Natural killer cell treated with Interleukin-12 subunit alpha and Interleukin-12 subunit beta and Interleukin-15 and Interleukin-18, amount 100 ng/mL, for 72 hours (primary cell): ENCODE results near the gene LZTR1. TPM values are rescaled to one million over a fixed set of nuclear protein-coding genes. Genes with fewer than 3 reads are reported as not detected.
"Not testable (repeated sequence)": the region's sequence is repeated elsewhere in the genome, so short reads cannot be mapped to it uniquely, and the experiment has no call there.

ENCODE experiments used
- ATAC-seq, 2 donors: fragments of 150-1000 bp; cut with Tn5 transposase in 1 of 2; sonication (Bioruptor Pico), chemical (Tn5 transposase) in 1 of 2; 2 replicates each; pipeline ENCODE4 v1.10.0; 2021
- DNase-seq: peaks from one replicate; pipeline ENCODE4 v3.0.0; 2022; ENCODE audit warnings: low spot score
- H3K27ac Mint-ChIP-seq, 2 donors: 1 replicate in 1 of 2; 2 replicates in 1 of 2; pipeline ENCODE4 v1.8.0; 2022; ENCODE audit warnings: mixed read lengths in 2 of 2, mild to moderate bottlenecking in 1 of 2, moderate library complexity in 1 of 2
- H3K27me3 Mint-ChIP-seq, 2 donors: 1 replicate in 1 of 2; 2 replicates in 1 of 2; pipeline ENCODE4 v1.8.0; 2022; ENCODE audit warnings: mixed read lengths in 2 of 2
- H3K36me3 Mint-ChIP-seq: one replicate; pipeline ENCODE4 v1.8.0; 2022; ENCODE audit warnings: mixed read lengths
- H3K4me1 Mint-ChIP-seq, 2 donors: 1 replicate in 1 of 2; 2 replicates in 1 of 2; pipeline ENCODE4 v1.8.0; 2022; ENCODE audit warnings: low read depth in 2 of 2, mixed read lengths in 2 of 2, mild to moderate bottlenecking in 1 of 2
- H3K4me3 Mint-ChIP-seq: one replicate; pipeline ENCODE4 v1.8.0; 2022; ENCODE audit warnings: mixed read lengths
- H3K9me3 Mint-ChIP-seq: 2 replicates; pipeline ENCODE4 v1.8.0; 2022; ENCODE audit warnings: mixed read lengths
- total RNA-seq, 2 donors: library from RNA; stranded (reverse); gene quantifications; one replicate each; pipeline ENCODE4 v1.2.3, GENCODE V29; 2022

Gene LZTR1
- total RNA-seq, 2 donors from 2014 or later: 76.2 to 133 TPM

DNA sequence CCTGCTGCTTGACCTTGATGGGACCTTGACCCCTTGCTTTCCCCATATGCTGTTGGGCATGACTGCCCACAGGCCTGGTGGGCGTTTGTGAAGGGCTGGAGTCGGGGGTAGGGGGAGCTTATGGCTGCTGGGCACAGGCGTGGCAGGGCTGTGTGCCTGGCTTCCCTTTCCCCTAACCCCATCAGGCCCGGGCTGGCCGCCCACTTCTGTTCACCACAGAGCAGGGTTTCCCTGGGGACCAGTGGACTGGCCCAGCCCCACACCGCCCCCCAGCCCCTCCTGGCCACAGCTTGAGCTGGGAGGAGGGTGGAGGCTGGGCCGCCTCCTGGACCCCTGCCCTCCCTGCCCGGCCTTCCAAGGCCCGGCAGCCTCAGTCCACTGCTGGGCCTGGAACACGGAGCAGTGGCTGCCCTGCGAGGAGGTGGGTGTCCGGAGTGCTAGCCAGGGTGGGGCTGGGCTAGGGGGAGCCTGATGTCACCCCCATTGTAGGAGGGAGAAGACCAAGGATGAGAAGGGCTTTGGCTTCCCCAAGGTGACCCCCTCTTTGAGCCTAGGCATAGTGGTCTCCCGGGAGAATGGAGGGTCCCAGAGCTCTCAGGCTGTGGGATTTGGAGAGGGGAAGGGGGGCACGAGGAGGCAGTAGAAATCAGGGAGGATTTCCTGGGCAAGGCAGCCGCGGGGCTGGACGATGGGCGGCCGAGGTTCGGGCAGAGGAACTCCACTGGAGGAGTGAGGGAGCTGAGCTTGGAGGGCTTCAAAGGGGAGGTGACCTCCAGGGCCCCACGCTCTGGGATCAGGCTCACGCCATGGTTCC is 15.0 kb upstream of the LZTR1 start, which contains the start of gene AIFM3:
Gene AIFM3 (plus strand): TSS at position 373 of the 814 bp plus-strand sequence. CDS start 690 bp downstream, outside the sequence.
- H3K4me1 Mint-ChIP-seq: peaks cover 5 to 6% of the 10 kb centered on the region in 2 donors
- no peak for DNase-seq
- no peaks in the 10 kb centered on the region for H3K9me3 Mint-ChIP-seq
- ATAC-seq: peak in 1 of 2 donors; percentile 16
- peaks cover 7 to 8% of the 10 kb centered on the region in 2 donors for H3K27me3 Mint-ChIP-seq
- H3K4me3 Mint-ChIP-seq: no peak within 1 kb of the TSS
- H3K36me3 Mint-ChIP-seq: no peaks in the 10 kb centered on the region
- H3K27ac Mint-ChIP-seq: no peak within 1 kb of the TSS

DNA sequence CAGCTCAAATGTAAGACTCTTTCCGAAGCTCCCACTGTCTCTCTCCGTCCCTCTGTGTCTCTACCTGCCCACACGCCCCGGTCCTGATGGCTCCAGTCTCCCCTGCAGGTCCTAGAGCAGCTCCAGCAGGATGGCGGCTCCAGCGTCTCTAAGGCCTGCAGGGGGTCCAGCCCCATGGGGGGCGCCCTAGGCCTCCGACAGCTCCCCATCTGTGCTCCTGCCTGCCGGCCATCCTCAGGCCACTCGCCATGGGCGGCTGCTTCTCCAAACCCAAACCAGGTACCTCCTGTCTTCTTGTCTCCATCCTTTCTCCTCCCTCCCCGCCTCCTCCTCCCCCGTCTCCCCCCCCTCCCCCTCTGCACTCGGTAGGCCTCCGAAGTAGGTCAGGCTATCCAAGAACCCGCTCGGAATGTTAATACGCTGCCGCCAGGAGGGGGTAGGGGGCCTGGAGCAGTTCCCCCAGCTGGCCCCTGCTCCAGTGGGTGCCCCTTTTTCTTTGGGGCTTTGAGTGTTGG is 14.3 kb upstream of the LZTR1 start:
- ATAC-seq (no peak), DNase-seq (no peak)
- H3K4me1 Mint-ChIP-seq: peaks cover 5% of the 10 kb centered on the region in 2 donors
- H3K27me3 Mint-ChIP-seq: peaks cover 7 to 8% of the 10 kb centered on the region in 2 donors
- no peak overlapping the region for H3K27ac Mint-ChIP-seq
- no peaks in the 10 kb centered on the region for H3K9me3 Mint-ChIP-seq
- H3K4me3 Mint-ChIP-seq: no peak overlapping the region
- H3K36me3 Mint-ChIP-seq: no peaks in the 10 kb centered on the region

DNA sequence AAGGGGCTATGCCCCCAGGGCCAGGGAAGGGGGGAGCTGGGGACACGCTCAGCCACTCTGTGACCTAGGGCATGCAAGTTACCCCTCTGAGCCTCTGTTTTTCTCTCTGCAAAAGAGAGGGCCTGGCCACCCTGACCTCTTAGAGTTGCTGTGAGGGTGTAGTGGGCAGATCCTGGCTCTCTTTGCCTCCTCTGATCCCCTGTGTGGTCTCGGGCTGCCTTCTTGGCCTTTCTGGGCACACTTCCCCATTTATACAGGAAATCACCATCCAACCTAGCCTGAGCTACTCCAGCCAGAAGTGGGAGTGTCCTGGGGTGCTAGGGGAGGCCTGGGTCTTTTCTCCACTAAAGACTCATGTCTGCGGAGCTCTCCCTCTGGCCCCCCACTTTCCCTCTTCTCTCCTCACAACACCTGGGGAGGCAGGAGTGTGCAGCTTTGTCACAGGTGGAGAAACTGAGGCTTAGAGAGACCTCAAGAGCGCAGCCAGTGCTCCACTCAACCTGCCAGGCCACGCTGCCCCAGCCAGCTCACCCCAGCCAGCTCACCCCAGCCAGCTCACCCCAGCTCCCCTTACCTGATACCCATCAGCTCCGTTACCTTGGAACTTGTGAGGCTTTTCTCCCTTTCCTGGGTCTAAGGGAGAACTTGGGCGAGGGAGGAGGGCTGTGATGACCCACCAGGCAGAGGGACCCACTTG is 13.7 kb upstream of the LZTR1 start:
- ATAC-seq (no peak), DNase-seq (no peak)
- peaks cover 6 to 8% of the 10 kb centered on the region in 2 donors for H3K27me3 Mint-ChIP-seq
- H3K4me3 Mint-ChIP-seq: no peak overlapping the region
- H3K27ac Mint-ChIP-seq: no peak overlapping the region
- no peaks in the 10 kb centered on the region for H3K36me3 Mint-ChIP-seq
- no peaks in the 10 kb centered on the region for H3K9me3 Mint-ChIP-seq
- H3K4me1 Mint-ChIP-seq: peaks cover 5% of the 10 kb centered on the region in 2 donors

DNA sequence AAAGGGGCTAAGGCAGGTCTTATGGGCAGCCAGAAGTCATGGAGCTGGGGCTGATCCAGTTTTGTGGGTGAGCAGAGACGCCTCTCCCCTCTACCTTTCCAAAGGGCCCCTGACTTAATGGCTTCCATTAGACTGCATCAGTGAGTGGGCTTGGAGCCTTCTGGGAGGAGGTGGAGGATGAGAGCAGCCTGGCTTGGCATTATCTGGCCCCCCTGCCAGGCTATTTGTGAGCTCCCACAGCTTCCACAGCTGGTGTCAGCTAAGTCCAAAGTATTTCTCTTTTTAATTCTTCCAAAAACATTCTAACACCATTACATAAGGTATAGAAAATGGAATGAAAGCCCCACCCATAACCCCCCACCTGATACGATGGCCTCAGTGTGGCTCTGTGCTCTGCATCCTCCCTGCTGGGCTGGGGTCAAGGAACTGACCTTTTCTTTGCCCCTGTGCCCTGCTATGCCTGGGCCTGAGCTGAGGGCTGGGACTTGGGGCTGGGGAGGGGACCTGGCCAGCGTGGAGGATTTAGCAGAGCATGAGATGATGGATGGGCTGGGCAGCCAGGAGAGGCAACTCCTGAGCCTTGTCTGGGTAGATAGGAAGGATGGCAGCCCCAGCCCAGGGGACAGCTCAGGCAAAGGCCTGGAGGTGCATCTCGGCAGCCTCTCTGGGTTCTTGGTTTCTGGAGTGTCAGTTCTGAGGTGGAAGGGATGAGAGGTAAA is 11.0 kb upstream of the LZTR1 start:
- Mint-ChIP-seq H3K27me3 (no peaks in the 10 kb centered on the region), H3K9me3 (no peaks in the 10 kb centered on the region), H3K4me1 (peaks cover 0 to 4% of the 10 kb centered on the region in 2 donors), H3K27ac (no peak overlapping the region), H3K36me3 (no peaks in the 10 kb centered on the region), H3K4me3 (no peak overlapping the region)
- DNase-seq (no peak), ATAC-seq (no peak)

DNA sequence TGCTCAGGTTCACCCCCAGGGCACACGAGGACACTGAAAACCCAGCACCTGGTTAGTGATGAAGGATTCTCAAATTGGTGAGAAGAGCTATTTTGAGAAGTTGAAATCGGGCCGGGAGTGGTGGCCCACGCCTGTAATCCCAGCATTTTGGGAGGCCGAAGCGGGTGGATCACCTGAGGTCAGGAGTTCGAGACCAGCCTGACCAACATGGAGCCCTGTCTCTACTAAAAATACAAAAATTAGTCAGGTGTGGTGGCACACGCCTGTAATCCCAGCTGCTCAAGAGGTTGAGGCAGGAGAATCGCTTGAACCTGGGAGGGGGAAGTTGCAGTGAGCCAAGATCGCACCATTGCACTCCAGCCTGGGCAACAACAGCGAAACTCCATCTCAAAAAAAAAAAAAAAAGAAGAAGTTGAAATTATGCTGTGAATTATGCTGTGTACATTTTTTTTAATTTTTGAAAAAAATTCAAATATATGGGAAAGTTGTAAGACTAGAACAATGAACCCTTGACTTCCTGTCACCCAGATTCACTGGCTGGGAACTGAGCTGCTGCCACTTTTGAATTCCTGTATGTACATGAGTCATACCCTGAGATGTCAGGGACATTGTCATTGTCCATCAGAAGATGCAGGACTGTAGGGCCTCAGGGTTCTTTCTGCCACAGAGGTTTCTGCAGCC is 9.9 kb upstream of the LZTR1 start:
- not testable (repeated sequence) for H3K4me3 Mint-ChIP-seq, DNase-seq, H3K27me3 Mint-ChIP-seq, H3K36me3 Mint-ChIP-seq, H3K9me3 Mint-ChIP-seq, H3K27ac Mint-ChIP-seq, H3K4me1 Mint-ChIP-seq, ATAC-seq

DNA sequence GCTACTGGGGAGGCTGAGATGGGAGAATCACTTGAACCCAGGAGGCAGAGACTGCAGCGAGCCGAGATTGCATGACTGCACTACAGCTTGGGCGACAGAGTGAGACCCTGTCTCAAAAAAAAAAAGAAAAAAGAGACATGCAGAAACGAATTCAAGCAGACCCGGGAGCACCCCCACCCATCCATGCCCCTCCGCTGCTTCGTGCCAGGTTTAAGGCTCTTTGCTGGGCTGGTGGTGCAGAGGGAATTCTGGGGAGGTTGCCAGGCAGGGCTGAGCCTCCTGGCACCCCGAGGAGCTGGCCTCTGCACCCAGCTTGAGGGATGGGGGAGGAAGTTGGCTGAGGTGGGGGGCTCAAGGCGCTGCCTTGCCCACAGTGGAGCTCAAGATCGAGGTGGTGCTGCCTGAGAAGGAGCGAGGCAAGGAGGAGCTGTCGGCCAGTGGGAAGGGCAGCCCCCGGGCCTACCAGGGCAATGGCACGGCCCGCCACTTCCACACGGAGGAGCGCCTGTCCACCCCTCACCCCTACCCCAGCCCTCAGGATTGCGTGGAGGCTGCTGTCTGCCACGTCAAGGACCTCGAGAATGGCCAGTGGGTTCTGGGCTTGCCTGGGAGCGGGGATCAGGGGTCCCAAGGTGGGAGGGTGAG is 9.0 kb upstream of the LZTR1 start:
- H3K4me3 Mint-ChIP-seq: no peak overlapping the region
- ATAC-seq: no peak
- DNase-seq: no peak
- H3K4me1 Mint-ChIP-seq: peaks cover 0 to 4% of the 10 kb centered on the region in 2 donors
- no peak overlapping the region for H3K27ac Mint-ChIP-seq
- no peaks in the 10 kb centered on the region for H3K27me3 Mint-ChIP-seq
- H3K9me3 Mint-ChIP-seq: no peaks in the 10 kb centered on the region
- H3K36me3 Mint-ChIP-seq: no peaks in the 10 kb centered on the region

DNA sequence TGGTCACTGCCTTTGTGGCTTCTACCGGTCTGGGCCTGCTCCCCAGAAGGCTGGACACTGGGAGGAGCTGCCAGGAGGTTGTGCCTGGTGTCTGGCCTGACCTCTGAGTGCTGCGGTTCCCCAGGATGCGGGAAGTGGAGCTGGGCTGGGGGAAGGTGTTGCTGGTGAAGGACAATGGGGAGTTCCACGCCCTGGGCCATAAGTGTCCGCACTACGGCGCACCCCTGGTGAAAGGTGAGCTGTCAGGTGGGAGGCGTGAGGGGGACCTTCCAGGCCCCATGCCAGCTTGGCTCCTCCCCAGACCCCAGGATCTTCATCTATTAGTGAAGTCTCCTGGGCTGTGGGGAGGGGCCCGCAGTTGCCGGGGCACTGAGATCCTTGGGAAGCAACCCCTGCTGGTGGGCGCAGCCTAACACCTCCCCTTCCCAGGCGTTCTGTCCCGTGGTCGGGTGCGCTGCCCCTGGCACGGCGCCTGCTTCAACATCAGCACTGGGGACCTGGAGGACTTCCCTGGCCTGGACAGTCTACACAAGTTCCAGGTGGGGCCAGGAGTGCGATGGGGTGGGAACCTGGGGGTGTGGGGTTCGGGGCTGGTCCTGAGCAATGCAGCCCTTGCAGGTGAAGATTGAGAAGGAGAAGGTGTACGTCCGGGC is 8.3 kb upstream of the LZTR1 start:
- H3K4me1 Mint-ChIP-seq: peaks cover under 1 to 6% of the 10 kb centered on the region in 2 donors
- H3K27me3 Mint-ChIP-seq: no peaks in the 10 kb centered on the region
- H3K9me3 Mint-ChIP-seq: no peaks in the 10 kb centered on the region
- DNase-seq (no peak), ATAC-seq (no peak)
- H3K36me3 Mint-ChIP-seq: no peaks in the 10 kb centered on the region
- H3K4me3 Mint-ChIP-seq: no peak overlapping the region
- no peak overlapping the region for H3K27ac Mint-ChIP-seq

DNA sequence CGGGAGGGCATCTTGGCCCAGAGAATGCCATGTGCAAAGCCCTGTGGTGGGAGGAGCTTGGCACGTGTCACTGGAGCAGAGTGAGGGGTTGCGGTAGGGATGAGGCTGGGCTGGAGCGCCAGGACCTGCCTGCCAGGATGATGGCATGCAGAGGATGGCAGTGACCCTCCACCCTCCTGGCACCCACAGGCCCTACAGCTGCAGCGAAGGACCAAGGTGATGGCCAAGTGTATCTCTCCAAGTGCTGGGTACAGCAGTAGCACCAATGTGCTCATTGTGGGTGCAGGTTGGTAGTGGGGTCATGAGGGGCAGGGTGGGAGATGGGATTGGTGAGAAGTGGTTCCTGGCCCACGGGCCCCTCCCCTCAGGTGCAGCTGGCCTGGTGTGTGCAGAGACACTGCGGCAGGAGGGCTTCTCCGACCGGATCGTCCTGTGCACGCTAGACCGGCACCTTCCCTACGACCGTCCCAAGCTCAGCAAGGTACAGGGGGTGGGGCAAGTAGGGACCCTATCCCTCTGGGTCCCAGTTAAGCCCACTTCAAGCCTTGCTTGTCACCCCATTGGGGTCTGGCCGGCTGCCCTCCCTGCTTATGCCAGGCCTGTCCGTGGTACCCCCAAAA is 7.7 kb upstream of the LZTR1 start:
- DNase-seq (no peak), ATAC-seq (no peak)
- Mint-ChIP-seq H3K27me3 (no peaks in the 10 kb centered on the region), H3K27ac (no peak overlapping the region), H3K9me3 (no peaks in the 10 kb centered on the region), H3K4me1 (peaks cover 8 to 12% of the 10 kb centered on the region in 2 donors), H3K36me3 (no peaks in the 10 kb centered on the region), H3K4me3 (no peak overlapping the region)

DNA sequence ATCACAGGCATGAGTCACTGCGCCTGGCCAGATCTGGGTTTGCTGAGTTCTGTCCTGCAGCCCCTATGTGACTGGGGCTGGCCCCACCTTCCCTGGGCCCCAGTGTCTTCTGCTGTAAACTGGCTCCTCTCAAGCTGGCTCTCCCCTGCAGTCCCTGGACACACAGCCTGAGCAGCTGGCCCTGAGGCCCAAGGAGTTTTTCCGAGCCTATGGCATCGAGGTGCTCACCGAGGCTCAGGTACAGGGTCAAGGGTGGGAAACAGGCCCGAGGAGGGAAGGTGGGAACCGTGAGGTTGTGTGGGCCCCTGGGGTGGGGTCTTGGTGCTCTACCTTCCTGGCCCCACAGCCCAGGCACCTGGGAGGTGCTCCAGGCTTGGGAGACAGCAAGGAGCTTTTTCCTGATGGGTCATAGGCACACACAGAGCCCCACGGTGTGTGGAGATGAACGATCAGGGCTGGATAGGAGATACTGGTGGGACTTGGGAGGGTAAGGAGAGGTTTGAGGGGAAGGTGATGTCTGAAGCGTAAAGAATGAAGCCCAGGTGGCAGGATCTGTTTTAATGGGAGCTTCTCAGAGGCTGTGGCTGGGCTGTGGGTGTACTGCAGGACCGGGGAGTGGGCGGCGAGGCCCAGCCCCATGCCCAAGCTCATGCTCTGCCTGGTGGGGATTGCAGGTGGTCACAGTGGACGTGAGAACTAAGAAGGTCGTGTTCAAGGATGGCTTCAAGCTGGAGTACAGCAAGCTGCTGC is 6.4 kb upstream of the LZTR1 start:
- no peak overlapping the region for H3K27ac Mint-ChIP-seq
- ATAC-seq: no peak
- no peaks in the 10 kb centered on the region for H3K9me3 Mint-ChIP-seq
- H3K4me1 Mint-ChIP-seq: peaks cover 10 to 18% of the 10 kb centered on the region in 2 donors
- no peaks in the 10 kb centered on the region for H3K27me3 Mint-ChIP-seq
- H3K36me3 Mint-ChIP-seq: no peaks in the 10 kb centered on the region
- DNase-seq: no peak
- H3K4me3 Mint-ChIP-seq: no peak overlapping the region

DNA sequence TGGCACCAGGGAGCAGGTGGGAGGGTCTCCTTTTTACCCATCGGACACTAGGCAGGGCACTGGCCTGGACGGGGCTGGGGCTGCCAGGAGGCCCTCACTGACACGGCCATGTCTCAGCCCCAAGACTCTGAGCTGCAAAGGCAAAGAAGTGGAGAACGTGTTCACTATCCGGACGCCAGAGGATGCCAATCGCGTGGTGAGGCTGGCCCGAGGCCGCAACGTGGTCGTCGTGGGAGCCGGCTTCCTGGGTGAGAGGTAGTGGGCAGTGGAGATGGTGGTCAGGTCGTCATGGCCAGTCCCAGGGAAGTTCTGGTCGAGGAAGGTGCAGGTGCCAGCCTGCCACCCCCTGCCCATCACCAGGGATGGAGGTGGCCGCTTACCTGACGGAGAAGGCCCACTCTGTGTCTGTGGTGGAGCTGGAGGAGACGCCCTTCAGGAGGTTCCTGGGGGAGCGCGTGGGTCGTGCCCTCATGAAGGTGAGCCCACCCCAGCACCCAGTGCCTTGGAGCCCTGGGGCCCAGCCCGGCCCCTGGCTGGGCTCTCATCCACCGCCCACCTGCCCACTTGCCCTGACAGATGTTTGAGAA is 5.7 kb upstream of the LZTR1 start:
- Mint-ChIP-seq H3K27ac (no peak overlapping the region), H3K27me3 (no peaks in the 10 kb centered on the region), H3K4me1 (peaks cover 12 to 20% of the 10 kb centered on the region in 2 donors), H3K36me3 (no peaks in the 10 kb centered on the region), H3K4me3 (no peak overlapping the region), H3K9me3 (no peaks in the 10 kb centered on the region)
- ATAC-seq (no peak), DNase-seq (no peak)

DNA sequence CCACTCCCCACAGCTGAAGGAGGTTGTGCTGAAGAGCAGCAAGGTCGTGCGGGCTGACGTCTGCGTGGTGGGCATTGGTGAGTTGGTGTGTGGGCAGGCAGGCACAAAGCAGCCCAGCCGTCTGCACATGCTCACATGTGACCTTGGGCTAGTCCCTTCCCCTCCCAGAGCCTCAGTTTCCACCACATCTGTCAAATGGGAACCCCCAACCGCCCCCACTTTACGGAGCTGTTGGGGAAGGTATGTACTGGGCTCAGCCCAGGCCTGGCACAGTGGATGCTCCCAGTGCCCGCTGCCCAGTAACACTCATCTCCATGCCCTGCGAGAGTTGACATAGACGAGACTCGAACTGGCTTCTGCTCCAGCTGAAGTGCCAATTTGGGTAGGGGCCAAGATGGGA is 5.1 kb upstream of the LZTR1 start:
- no peak for ATAC-seq
- no peak for DNase-seq
- no peaks in the 10 kb centered on the region for H3K9me3 Mint-ChIP-seq
- H3K36me3 Mint-ChIP-seq: no peaks in the 10 kb centered on the region
- H3K4me1 Mint-ChIP-seq: peaks cover 15 to 22% of the 10 kb centered on the region in 2 donors
- no peak overlapping the region for H3K27ac Mint-ChIP-seq
- H3K4me3 Mint-ChIP-seq: no peak overlapping the region
- no peaks in the 10 kb centered on the region for H3K27me3 Mint-ChIP-seq
